ENCODE results near the gene TENM3.
"Not testable (repeated sequence)": the region's sequence is repeated elsewhere in the genome, so short reads cannot be mapped to it uniquely, and the experiment has no call there.

Gene TENM3

DNA sequence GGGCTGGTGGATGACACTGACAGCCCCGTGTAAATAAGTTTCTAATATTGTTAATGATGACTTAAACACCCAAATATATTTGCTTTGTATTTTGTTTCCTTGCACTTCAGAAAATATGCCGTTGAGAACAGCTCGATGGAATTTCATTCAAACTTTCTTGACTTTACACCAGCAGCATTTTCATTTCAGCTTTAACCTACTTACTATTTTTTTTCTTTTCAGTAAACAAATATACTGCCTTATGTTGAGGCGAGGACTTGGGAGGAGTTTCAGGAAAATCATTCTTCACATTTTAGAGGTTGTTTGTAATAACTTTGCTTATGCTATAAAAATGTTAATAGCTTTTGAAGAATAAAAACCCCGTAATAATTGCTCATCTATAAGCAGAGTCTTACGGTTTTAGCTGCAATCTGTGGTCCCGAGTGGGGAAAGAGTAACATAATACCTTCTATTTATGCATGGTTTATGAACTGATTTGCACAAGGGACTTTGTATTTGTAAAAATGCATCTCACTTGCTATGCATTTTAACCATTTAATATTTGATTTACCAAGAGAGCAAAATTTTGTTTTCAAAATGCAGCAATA lies 14.1 kb upstream of the TENM3 start:
- no peak for DNase-seq (ENCODE audit: low spot score)

DNA sequence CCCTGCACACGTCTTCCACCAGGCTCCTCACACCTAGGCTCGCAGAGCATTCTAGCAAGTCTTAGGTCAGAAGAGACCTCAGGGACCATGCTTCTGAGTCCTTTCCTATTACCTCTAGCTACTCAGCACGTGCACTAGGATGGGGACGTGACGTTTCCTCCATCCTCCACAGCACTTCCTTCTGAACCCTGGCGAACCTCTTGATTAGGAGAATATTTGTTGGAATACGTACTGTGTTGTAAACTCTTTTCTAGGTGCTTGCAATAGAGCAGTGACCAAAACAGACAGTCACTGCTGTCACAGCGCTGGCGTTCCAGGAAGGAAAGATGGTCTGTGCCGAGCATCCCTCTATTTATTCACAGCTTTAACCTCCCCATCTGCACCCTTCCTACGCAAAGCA lies 12.9 kb upstream of the TENM3 start:
- DNase-seq (ENCODE audit: low spot score) = no peak

DNA sequence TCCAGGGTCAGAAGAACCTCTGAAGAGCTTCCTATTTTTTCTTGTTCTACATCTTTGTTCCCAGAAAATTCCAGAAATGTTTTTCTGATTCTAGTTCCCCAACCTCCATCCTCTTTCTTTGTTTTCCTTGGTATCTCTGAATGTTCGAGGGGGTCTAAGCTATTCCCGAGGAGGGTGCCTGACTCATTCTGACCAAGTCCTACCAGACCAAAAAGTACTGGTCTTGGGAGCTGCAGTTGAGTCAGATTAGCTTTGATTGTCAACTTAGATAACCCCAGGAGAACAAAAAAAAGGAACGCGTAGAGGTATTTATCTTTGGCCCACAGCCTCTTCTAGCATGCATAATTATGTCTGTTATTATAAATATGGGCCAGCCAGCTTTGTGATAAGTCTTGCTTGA lies 12.1 kb upstream of the TENM3 start:
- DNase-seq (ENCODE audit: low spot score) = no peak

DNA sequence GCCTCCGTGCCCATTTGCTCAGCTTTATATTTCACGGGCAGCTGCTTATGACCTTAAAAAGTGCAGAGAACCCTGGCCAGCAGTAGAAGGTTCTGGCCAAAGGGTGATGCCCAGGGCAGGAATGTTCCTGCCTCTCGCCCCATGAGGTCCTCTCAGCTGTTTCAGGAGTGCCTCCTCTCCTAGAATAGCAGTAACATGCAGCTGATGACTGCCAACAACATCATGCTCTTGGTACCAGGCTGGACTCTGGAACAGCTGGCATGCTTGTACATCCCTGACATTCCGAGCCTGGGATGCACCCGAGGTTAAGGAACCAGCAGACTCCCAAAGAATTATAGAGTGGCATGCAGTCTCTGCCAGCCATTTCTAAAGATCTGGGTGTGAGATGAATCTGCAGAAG lies 11.7 kb upstream of the TENM3 start:
- no peak for DNase-seq (ENCODE audit: low spot score)

DNA sequence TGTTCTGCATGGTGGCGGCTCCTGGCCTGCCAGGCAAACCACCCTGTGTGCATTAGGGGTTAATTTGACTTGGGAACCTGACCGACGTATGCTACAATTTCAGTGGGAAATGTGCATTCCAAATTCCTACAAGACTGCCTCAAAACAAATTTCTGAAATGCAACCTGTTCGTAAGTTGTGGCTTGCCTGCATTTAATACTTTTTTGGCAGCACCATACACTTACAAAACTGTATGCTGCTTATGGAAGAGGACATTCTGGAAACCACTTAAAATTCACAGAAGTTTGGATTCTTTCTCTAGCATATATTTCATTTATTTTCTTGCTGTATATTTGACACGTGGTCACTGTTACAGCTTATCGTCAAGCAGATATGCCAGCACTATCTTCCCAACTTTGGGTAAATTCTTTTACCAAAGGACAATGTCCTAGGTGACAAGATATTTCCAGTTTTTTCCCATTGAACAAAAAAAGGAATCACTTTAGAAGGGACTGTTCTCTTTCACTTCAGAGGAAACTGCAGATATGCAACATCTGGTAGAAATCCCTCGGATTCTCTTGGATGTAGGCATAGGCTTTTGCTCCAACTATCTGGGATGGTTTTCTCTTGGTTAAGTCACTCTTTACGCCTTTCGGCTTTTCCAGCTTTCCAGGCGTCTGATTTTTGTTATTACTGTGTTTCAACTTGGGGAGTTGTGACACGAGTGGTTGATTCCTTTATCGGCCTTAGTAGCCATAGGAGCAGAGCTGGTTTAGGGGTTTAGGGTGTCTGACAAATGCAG lies 9.7 kb upstream of the TENM3 start:
- DNase-seq (ENCODE audit: low spot score) = no peak

DNA sequence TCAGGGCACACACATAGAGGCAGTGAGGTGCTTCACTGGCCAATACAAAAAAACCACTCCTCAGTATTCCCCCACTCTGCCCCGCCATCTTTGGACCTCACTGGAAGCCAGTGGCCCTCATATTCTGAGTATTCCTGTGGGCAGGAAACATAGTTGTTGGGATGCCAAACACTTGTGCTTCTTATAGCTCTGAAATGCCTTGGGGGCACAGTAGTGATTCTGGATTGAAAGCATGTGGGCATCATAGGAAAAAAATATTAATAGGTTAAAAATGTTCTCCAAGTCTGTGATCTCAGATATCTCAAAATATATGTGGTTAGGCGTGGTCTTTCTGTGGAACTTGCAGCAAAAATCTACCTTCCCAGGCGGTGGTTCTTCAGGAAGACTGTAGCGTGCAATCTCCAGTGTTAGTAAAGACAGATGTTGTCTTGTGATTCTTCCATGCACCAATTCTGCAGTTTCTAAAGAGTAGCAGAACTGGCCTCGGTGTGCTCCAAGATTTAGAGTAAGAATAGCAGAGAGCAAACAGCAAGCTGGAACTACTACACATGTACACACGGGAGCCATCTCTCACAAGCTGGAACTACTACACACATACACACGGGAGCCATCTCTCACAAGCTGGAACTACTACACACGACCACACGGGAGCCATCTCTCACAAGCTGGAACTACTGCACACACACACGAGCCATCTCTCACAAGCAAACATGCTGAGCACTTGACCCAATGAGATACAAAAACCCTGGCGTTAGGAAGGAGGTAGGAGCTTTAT lies 8.0 kb upstream of the TENM3 start:
- no peak for DNase-seq (ENCODE audit: low spot score)

DNA sequence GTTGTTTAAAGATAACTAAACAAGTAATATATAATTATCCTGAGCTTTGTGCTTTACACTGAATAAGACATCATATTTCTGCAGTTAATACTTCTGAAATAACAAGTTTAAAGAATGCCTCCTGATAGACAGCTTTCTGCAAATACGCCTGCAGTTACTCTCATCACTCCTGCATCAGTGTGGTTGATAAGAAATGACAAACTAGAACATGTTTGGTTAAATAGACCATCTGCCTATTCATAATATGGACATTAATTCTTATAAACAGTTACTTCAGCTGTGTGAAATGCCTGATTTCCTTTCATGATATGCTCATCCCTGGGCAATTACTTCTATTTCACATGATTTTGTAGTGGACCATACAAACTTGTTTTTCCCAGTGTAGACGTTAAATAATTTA lies 7.0 kb upstream of the TENM3 start:
- no peak for DNase-seq (ENCODE audit: low spot score)

DNA sequence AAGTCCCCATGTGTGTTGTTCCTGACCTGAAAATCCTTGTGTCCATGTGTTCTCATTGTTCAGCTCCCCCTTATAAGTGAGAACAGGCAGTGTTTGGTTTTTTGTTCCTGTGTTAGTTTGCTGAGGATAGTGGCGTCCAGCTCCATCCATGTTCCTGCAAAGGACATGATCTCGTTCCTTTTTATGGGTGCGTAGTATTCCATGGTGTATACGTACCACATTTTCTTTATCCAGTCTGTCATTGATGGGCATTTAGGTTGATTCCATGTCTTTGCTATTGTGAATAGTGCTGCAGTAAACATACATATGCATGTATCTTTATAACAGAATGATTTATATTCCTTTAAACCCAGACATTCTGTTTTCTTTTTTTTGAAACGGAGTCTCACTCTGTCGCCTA lies 6.2 kb upstream of the TENM3 start:
- not testable (repeated sequence) for DNase-seq (ENCODE audit: low spot score)

DNA sequence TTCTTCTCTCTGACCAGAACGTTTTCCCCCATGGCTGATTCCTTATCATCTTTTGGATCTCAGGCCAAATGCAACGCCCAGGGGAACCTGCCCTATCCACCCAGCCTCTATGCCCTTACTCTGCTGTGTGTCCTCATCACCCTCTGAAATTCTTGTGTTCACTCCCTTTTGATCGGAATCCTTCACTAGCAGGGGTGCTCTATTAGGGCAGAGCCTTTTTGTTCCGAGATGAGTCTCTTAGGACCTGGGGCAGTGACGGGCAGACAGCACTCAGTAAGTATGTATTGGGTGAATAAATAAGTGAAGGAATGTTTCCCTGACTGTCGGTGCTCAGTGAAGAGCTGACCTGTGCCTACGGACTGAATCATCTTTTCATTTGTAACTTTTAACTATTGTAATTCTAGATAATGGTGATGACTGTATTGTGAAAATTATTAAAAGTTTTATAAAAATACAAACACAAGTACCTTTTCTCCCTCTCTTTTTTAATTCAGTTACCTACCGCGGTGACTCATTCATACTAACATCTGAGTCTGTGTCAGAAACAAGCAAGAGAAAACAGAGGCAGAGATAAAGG lies 4.8 kb upstream of the TENM3 start:
- DNase-seq (ENCODE audit: low spot score) = no peak

DNA sequence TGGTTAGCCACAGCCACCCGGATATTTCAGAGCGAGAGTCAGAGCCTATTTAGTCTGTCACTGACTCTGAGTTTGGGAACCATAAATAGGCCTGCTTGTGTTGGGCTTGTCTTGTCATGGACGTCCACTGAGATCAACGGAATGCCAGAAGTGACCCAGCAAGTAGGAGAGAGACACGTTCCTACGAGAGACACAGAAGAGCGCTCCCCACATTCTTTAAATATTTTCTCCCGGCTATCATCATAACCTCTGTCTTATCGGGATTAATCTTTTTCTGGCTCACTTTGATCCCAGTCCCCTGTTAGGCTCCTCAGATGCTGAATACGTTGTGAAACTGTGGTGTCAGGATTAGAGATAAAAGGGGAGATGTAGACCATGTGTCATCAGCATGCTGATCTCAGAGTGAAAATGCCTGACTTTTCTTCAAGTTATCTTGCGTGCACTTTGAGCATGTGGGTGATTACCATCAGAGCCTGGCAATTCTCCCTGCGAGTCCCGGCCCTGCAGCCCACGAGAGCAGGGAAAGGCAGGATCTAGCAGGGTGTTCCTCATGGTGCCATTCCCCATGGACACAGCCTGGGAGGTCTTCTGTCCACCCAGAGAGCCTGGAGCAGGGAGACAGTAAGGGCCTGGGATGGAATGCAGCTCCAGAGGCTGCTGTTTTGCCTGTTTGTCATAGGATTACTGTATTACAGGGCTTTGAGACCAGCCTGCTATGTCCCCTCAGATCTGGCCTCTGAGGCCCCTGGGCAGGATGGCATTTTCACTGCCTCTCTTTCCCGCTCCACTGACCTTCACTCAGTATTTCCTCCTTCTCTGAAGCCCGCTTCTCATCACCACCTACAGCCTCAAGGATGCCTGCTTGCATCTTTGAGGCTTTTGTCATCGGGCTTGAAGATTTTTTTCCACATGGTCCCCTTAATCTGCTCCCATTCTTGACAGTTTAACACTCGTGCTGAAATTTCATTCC lies 2.8 kb upstream of the TENM3 start:
- DNase-seq (ENCODE audit: low spot score) = no peak

DNA sequence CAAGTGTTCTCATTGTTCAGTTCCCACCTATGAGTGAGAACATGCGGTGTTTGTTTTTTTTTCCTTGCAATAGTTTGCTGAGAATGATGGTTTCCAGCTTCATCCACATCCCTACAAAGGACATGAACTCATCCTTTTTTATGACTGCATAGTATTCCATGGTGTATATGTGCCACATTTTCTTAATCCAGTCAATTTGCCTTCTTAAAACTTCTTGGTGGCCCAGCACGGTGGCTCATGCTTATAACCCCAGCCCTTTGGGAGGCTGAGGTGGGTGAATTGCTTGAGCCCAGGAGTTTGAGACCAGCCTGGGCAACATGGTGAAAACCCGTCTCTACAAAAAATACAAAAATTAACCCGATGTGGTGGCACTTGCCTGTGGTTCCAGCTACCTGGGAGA lies 942 bp upstream of the TENM3 start:
- not testable (repeated sequence) for DNase-seq (ENCODE audit: low spot score)

DNA sequence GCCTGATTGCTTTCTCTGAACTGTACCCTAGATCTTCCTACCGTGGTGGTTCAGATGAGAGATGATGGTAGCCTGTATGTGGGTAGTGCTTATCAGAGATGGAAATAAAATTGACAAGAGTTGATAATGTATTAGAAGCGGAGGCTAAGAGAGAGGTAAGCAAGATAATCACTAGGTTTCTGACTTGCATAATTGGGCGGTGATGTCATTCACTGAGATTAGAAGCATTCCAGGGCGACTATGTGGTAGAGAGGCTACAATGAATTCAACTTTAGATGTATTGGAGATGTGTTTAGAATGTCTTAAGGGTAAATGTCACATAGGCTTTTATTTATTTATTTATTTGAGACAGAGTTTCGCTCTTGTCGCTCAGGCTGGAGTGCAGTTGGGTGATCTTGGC lies 415 bp upstream of the TENM3 start:
- DNase-seq (ENCODE audit: low spot score) = no peak

DNA sequence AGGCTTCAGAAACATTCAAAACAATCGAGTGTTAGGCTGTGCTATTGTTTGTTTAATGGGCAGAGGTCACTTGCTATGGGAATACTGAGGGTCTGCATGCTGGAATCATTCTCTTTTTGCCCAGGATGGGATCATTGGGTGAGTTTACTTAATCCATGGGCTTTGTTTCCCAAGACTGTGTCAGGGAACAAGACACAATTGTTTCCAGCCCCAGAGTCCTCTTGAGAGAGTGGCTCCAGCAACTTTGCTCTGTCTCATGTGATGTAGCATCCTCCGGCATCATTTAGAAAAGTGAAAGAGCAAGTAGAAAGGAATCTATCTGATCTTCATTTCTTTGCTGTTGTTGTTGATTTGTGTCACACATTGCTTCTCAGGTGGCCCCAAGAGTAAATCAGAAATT lies 1.8 kb downstream of the TENM3 start:
- no peak for DNase-seq (ENCODE audit: low spot score)

DNA sequence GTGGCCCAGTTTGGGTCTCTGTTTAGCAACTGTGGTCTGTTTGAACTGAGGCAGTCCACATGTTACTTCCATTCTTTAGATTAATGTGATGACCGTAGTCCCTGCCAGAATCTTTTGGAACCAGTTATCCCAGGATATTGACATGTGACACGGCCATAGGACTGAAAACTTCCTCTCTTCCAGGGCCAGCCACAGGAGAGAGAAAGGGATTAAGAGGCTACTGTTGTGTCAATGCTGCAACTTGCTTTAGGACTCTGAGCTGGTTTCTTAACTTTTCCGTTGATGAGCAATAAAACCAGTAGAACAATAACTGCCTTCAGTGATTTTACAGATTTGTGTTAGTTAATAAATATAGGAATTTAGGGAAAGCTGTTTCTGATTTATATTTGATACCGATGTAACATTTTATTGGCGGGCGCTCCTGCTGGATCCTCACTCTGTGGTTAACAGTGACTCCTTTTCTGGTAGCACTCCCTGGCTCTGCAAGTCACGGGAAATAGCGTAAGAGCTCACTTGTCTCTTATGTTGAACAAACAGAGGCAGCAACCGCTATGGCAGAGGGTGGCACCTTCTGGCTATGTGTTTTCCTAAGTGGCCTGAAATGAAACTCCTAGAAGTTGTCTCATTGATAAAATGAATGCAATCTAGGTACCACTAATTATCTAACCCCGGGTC lies 2.5 kb downstream of the TENM3 start:
- DNase-seq (ENCODE audit: low spot score) = no peak

DNA sequence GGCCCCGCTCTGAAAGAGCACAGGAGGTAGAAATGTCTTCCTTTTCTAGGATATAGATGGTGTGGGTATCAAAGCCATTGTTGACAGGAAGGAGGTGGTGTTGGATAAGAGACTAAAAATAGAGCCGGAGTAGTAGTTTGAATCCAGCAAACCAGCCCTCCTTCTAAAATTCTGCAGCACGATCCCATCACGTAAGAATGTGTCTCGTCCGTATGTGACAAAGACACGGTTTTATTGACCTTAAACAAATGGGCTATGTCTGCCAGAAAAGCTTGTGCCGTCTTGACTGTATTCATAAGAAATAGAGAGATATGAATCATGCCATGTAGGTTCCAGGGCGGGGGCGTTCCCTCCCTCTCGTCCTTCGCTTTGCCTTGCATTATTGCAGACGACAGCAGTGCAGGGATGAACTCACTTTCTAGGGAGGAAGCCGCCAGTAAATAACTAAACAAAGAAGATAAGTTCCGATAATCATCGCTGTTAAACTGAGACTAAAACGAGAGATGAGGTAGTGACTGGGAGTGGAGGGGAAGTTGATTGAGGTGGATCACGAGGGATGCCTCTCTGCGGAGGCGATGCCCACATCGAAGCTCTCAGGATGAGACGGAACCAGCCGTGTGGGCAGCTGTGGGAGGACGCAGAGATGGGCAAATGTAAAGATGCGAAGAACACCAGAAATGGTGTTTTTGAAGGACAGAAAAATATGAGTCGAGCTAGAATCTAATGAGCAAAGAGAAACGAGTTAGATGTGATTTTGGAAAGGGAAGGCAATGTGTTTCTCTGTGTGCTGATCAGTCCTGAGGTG lies 3.4 kb downstream of the TENM3 start:
- no peak for DNase-seq (ENCODE audit: low spot score)

DNA sequence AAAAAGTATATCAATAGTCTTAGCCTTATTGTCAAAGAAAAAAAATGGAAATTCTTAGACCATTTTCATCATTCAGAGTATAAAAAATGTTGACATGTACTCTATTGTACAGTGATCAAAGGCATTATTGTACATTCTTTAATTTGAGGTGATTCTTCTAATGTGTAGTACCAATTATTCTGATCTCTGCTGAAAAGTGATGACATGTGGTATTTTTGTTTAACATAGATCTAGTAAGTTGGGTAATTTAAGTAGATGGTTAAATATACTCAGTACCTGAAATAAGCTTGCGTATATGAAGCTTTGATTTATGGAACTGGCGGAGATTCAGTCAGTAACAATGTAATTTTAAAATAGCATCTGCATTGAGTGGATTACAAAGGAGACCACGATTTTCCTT lies 5.1 kb downstream of the TENM3 start:
- no peak for DNase-seq (ENCODE audit: low spot score)

DNA sequence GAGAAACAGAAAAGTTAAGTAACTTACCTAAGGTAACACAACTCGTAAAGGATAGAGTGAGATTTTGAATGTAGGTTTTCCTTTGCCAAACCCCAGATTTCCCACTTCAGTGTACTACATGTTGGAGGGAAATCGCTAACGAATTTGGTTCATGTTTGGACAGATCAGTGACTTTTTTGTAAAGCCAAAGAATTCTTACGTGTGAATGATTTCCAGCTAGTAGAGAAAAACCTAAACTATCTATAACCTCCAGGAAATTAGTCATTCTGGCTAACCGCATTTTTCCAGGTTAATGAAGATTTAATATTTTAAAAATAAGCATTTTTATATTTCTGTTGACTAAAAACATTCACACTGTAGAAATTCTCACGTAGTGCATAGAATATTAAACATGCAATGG lies 7.2 kb downstream of the TENM3 start:
- DNase-seq (ENCODE audit: low spot score) = no peak

DNA sequence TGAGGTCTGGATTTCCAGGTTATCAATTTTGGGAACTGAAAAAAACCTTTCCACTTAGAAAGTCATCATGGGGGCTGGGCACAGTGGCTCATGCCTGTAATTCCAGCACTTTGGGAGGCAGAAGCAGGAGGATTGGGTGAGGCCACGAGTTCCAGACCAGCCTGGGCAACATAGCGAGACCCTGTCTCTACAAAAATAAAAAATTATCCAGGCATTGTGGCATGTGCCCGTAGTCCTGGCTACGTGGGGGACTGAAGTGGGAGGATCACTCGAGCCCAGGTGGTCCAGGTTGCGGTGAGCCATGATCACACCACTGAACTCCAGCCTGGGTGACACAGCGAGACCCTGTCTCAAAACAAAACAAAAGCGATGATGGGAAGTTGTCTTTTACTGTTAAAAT lies 7.9 kb downstream of the TENM3 start:
- DNase-seq (ENCODE audit: low spot score) = no peak

DNA sequence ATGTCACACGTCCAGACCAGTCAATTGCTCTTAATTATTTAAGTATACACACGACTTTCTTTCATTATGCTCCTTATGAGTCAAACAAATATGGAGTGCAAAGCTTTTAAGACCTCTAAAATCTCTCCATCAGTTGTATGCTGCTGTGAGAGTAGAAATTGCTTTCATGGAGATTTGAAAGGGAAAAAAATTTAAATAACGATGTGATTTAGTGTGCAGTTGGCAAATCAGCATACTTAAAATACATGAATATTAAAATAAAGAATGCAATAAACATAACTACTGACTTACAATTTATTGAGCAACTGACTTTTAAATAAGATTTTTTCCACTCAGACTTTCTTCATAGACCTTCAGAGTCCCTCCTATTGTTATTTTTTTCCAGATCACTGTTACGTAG lies 9.0 kb downstream of the TENM3 start:
- no peak for DNase-seq (ENCODE audit: low spot score)

DNA sequence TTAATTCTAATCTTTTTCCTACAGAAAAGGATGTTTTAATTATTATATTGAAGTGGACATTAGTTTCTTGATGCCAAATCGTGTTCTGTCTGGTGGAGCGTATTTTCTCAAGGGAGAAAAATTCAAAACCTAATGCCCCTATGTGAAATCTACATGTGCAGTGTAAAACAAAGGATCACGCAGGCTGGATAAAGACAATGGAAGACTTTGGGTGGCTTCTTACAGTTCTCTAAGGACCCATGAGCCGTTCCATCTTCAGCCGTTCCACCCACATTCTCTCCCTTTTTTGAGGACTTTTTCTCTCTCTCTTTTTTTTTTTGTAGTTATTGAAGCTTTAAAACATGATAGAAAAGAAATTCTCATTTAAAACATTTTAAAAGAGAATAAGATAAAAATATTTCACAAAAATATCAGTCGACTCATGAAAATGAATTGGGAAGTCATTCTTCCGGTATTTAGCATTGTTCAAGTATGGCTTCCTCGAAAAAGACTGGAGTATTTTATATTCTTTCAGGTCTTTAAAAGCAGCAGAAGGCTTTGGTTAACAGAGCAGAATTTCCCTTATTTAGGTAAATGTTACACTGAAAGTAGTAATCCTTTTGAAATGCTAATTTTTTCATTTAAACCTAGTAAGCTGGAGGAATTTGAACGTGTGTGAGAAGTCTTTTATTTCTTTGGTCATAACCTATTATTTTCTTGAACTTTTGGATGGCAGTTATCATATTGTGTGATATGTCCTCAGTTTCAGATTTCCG lies 11.0 kb downstream of the TENM3 start:
- DNase-seq (ENCODE audit: low spot score) = no peak

All from HuH-7 (cell line).